ENCODE results near the gene ABL1.

Gene ABL1

GRCh38 chr9:130932255-130933079 lies 97.4 kb downstream of the ABL1 start:
- DNase-seq (ENCODE audit: low spot score): no peak

- DNase-seq (ENCODE audit: low spot score): no peak
These were observed 98.3 kb downstream of the ABL1 start for GRCh38 chr9:130933114-130934046.

- DNase-seq (ENCODE audit: low spot score): no peak
These were observed 99.2 kb downstream of the ABL1 start for GRCh38 chr9:130934246-130934645.

- DNase-seq (ENCODE audit: low spot score): no peak
These were observed 99.9 kb downstream of the ABL1 start for GRCh38 chr9:130934702-130935647.

GRCh38 chr9:130935648-130936271 lies 100.7 kb downstream of the ABL1 start:
- DNase-seq (ENCODE audit: low spot score): no peak

- DNase-seq (ENCODE audit: low spot score): no peak
These were observed 101.4 kb downstream of the ABL1 start for GRCh38 chr9:130936285-130937117.

Measured in putamen (tissue), 1 donor.